KG1 (cell line): ENCODE results near the gene PKD1L1.
"Not testable (repeated sequence)": the region's sequence is repeated elsewhere in the genome, so short reads cannot be mapped to it uniquely, and the experiment has no call there.

ENCODE experiments used
- DNase-seq: peaks from one replicate; lab custom pipeline; 2025; lab: John Stamatoyannopoulos, UW

The PKD1L1 gene

DNA sequence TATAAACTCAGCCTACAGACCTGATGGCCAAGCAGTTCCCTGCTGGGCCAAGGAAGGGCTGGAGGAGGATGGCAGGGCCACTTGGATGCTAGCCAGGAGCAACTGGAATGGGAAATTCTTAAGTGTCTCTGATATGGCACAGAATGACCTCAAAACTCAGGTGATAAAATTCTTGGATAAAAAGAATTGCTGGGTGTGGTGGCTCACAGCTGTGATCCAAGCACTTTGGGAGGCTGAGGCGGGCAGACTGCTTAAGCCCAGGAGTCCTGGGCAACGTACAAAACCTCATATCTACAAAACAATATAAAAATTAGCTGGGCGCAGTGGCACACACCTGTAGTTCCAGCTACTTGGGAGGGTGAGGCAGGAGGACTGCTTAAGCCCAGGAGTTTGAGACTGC lies 14.0 kb upstream of the PKD1L1 start:
- DNase-seq: no peak

DNA sequence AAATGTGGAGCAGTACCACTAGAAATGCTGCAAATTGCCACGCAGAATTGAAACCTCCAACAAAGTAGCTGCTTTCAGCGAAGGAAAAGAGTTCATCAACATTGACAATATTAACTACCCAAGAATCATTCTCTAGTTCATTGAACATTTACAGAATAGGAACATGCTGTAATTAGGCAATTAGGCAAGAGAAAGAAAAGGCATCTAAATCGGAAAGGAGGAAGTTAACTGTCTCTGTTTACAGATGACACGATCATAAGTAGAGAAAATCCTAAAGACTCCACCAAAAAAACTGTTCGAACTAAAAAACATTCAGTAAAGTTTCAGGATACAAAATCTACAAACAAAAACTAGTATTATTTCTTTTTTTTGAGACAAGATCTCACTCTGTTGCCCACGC lies 8.9 kb upstream of the PKD1L1 start:
- no peak for DNase-seq

- no peak for DNase-seq
Measured at GRCh38 chr7:47956220-47956619, 8.0 kb upstream of the PKD1L1 start.

DNA sequence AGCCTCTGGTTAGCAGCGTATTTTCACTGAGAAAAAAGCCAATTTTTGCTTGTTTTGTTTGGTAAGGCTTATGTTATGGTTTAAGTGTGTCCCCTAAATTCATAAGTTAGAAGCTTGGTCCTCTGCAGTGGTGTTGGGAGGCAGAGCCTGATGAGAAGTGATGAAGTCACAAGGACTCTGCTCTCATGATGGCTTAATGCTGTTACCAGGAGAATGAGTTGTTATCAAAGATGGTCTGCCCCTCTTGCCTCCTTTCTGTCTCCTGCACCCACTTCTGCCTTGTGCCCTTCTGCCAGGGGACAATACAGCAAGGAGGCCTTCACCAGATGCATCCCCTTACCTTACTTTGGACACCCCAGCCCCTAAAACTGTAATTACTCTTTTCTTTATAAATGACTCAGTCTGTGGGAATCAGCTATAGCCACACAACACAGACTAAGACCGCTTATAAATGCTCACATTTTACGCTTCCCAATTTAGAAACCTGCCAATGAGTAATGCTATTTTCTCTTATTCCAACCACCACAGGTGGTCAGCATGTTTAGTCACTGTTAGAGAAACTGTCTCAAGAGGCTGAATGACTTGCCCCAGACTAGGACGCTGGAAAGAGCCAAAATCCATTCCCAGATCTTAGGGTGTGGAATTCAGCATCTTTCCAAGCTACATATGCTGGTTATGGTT lies 6.1 kb upstream of the PKD1L1 start:
- DNase-seq: no peak

- no peak for DNase-seq
Measured at GRCh38 chr7:47953822-47954221, 5.6 kb upstream of the PKD1L1 start.

GRCh38 chr7:47952224-47952623 lies 4.0 kb upstream of the PKD1L1 start:
- no peak for DNase-seq

DNA sequence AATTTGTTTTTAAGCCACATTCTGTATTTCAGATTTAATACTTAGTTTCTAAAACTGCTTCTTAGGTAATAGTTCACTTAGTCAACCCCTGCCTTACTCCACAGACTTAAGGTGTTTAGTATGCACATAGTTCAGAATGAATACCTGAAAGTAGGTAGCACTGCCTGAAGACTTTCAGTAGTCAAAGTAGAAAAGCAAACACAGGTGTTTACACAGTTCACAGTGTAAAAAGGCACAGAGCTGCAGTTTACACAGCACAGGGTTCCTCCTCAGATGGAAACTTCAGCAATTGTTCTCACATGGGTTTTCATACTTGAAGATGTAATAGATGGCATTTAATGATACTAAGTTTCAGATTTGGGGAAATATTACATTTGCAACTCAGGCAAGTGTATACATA lies 3.1 kb upstream of the PKD1L1 start:
- no peak for DNase-seq

DNA sequence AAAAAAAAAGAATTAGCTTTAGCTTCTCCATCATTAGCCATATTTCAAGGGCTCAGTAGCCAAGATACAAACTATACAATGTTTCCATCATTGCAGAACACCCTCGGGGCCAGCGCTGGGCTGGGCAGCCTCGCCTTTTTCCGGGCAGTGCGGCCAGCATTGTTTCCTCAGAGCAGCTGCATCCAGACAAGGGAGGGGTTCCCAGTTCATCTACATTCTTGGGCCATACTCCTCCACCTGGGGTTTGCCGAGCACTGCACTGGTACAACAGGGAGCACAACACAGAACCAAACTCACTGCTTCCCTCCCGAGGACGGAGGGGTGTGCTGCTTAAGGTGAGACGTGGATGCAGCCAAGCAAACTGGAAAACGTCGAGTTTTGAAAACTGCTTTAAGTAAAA lies 2.4 kb upstream of the PKD1L1 start:
- DNase-seq: no peak

GRCh38 chr7:47949703-47950102 lies 1.4 kb upstream of the PKD1L1 start:
- DNase-seq: no peak

- DNase-seq: no peak
Measured at GRCh38 chr7:47947355-47947749, 914 bp downstream of the PKD1L1 start.

- DNase-seq: no peak
Measured at GRCh38 chr7:47946581-47947354, 1.5 kb downstream of the PKD1L1 start.

DNA sequence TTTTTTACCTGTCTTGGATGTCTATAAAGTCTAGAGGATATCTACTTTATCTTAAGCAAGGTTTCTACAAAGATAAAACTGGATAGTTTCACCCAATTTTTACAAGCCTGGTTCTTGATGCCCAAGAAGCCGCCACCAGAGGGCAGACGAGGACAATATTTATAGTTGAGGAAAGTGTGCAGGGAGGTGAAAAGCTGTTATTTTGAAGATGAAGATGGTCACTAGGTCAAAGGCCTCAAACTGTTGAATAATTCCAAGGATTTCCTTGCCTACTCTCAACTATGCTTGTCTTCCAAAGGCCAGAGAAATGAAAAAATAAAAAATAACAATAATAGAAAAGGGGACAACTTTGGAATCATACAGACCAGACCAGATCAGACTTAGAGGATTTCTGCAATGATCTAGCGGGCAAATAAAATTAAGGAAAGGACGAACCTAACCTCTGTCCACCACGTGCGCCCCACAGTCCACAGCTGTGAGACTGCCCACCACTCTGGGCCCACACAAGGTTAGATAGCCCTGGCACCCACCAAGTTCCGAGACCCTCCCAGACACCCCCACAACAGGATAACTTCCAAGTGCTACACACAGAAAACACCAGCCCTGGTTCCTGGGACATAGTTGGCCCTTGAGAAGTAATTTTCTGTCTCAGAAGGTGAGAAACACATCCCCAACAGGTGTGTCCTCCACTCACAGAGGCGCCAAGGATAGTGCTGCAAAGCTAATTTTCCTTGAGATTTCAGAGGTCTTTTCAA lies 2.8 kb downstream of the PKD1L1 start:
- DNase-seq: peak; percentile 31

- no peak for DNase-seq
Measured at GRCh38 chr7:47944536-47945260, 3.6 kb downstream of the PKD1L1 start.

DNA sequence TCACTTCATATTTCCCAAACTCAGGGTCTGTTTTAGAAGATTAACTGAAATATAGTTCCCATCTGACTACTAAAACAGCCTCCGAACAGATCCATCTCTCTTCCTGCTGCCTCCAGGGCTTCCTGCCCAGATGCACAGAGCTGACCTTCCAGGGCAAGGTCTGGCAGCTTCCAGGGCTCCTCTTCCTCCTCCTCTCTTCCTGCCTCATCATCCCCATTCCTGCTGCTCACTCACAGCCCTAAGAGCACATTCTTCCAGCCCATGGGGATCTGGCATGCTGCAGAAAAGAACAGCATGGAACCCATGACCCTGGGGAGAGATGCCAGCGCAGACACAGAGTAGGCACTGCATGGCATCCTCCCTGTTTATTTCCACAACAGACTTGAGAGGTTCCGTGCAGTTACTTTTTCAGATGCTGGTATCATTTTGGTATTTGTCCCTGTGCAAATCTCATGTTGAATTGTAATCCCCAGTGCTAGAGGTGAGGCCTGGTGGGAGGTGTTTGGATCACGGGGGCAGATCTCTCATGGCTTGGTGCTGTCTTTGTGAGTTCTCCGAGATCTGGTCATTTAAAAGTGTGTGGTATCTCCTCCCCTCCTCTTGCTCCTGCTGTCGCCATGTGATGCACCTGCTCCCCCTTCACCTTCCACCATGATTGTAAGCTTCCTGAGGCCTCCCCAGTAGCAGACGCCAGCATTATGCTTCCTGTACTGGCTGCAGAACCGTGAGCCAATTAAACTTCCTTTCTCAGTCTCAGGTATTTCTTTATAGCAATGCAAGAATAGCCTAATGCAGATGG lies 4.4 kb downstream of the PKD1L1 start:
- DNase-seq: no peak

GRCh38 chr7:47942651-47943050 lies 5.6 kb downstream of the PKD1L1 start:
- DNase-seq: not testable (repeated sequence)

GRCh38 chr7:47942132-47942531 lies 6.1 kb downstream of the PKD1L1 start:
- DNase-seq: no peak

DNA sequence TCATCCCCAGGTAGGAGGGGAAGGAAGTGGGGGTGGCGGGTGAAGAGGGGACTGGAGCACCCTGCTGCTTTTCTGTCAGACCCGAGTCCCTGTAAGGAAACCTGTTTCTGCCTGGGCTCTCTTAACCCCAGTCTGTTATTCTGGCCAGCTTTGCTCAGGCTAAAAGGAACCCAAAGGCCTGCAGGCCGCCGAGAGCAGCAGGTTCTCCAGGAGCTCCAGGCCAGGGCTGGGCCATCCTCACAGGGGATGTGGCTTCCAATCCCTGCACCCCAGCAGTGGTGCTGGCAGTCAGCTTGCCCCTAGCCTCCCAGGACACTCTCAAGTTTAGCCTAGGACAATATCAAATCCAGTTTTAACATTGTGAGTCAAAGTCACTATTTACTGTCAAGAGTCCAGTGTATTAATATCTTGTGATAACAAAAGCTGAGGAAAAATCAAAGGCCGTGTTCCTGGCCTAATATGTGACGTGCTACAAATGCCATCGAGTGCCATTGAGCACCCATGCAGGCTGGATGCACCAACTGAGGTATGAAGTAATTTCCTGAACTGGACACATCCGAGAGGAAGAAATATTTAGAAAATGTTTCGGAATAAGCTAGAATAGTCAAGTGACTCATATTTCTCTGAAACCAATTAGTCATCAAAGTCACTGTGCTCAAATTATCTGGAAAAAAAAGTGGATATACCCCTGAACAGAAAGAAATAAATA lies 7.0 kb downstream of the PKD1L1 start:
- no peak for DNase-seq

DNA sequence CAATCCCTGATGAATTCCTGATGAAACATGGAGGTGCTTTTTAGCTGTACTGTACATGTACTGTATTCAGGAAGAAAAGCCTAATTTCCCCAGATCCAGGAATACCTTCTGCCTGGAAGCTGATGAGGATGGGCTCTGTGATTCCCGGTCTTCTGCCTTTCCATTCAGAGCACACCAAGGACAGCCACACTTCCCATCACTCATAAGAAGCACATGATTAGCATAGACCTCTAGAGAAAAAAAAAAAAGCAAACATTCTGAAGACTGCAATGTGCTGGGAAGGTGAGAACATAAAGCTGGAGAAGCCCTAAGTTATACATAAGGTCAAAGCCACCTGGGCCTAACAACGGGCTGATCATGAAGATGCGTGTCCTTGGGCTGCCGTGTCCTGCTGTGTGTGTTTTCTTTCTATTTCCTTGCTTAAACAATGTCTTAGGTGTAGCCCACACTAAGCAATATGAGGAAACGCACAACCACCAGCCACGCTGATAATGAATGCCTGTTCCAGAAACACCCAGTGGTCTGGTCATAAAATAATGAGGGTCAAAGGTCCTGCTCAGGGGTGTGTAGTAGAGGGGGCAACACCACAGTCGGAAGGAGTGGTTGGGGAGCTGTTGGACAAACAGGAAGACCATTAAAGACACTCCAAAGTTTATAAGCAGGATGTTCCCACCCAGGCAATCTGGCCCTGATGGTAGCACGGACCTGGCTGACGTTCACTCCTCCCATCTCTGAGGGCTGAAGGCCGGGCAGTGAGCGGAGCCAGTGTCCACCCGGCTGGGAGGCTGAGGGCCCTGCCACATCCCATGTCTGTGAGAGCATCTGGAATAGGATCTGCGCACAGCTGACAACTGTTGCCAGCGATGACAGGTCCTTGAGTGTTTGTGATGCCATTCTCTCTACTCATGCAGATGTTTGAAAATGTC lies 7.9 kb downstream of the PKD1L1 start:
- no peak for DNase-seq

DNA sequence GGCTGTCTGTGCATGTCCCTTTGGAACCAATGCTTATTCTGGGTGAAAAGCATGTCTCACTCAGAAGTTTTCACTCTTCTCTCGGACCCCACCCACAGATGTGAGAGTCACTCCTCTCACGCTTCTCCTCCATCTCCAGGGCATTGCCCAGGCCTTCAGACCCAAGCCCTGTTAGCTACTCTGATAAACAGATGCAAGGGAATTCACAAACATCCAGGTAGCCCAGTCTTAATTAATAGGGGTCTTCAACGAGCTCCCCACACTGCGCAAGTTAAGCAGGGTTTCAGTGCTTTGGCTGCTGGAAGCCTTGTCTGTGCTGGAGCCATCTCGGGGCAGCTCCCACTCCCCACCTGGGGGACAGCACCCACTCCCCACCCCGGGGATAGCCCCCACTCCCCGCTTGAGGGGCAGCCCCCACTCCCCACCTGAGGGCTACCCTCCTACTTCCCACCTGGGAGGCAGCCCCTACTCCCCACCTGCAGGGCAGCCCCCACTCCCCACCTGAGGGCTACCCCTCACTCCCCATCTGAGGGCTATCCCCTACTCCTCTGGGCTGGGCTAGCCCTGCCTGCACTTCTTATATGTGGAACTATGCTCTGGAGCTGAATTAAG lies 8.7 kb downstream of the PKD1L1 start:
- DNase-seq: no peak
